HepG2 (cell line): ENCODE results near the gene ZNF547. TPM values are rescaled to one million over a fixed set of nuclear protein-coding genes. Genes with fewer than 3 reads are reported as not detected.

Experiments
- ETV5 ChIP-seq: IDR thresholded peaks from 2 replicates; pipeline ENCODE4 v1.6.1; 2018; ENCODE audit warnings: missing biosample characterization, missing genetic modification reagents, inconsistent platforms, borderline replicate concordance
- HDAC1 ChIP-seq: sonication (generic); formaldehyde crosslinking; IDR thresholded peaks from 2 replicates; pipeline ENCODE4 v1.5.1; 2020; ENCODE audit warnings: mild to moderate bottlenecking, missing genetic modification reagents
- HNF1B ChIP-seq: sonication (generic); formaldehyde crosslinking; IDR thresholded peaks from 2 replicates; pipeline ENCODE4 v1.5.1; 2020; ENCODE audit warnings: mild to moderate bottlenecking, moderate library complexity, missing genetic modification reagents
- HOXA9 ChIP-seq: sonication (generic); formaldehyde crosslinking; IDR thresholded peaks from 2 replicates; pipeline ENCODE4 v1.8.1; 2022; ENCODE audit warnings: missing genetic modification reagents, mild to moderate bottlenecking, moderate library complexity, borderline replicate concordance
- IRF2 ChIP-seq: IDR thresholded peaks from 2 replicates; pipeline ENCODE4 v1.6.1; 2018; ENCODE audit warnings: missing genetic modification reagents, missing compliant biosample characterization
- ISL2 ChIP-seq: sonication (generic); formaldehyde crosslinking; IDR thresholded peaks from 2 replicates; pipeline ENCODE4 v1.5.0; 2020; ENCODE audit warnings: missing genetic modification reagents
- JARID2 ChIP-seq: sonication (generic); formaldehyde crosslinking; IDR thresholded peaks from 2 replicates; pipeline ENCODE4 v1.8.1; 2023; ENCODE audit warnings: missing genetic modification reagents, inconsistent platforms; ENCODE audit not compliant: insufficient replicate concordance
- RFXAP ChIP-seq: sonication (generic); formaldehyde crosslinking; IDR thresholded peaks from 2 replicates; pipeline ENCODE4 v1.4.0; 2020; ENCODE audit warnings: missing genetic modification reagents, borderline replicate concordance
- SSRP1 ChIP-seq: IDR thresholded peaks from 2 replicates; pipeline ENCODE4 v1.6.1; 2016; ENCODE audit warnings: control low read depth
- TFE3 ChIP-seq: IDR thresholded peaks from 2 replicates; pipeline ENCODE4 v1.6.1; 2016
- XBP1 ChIP-seq: sonication (generic); formaldehyde crosslinking; IDR thresholded peaks from 2 replicates; pipeline ENCODE4 v1.5.0; 2020; ENCODE audit warnings: missing genetic modification reagents
- ZBTB8A ChIP-seq: sonication (generic); formaldehyde crosslinking; IDR thresholded peaks from 2 replicates; pipeline ENCODE4 v1.4.0; 2020; ENCODE audit warnings: mild to moderate bottlenecking, low read depth, missing genetic modification reagents, borderline replicate concordance
- ZFP37 ChIP-seq: sonication (generic); formaldehyde crosslinking; IDR thresholded peaks from 2 replicates; pipeline ENCODE4 v1.4.0; 2020; ENCODE audit warnings: missing genetic modification reagents, borderline replicate concordance
- ZHX2 ChIP-seq, 2 experiments: sonication (generic) in 1 of 2; formaldehyde crosslinking in 1 of 2; IDR thresholded peaks; 2 replicates each; pipeline versions ENCODE4 v1.6.1 to v1.9.0; 2014 to 2022; ENCODE audit warnings: antibody characterized with exemption in 1 of 2, borderline replicate concordance in 1 of 2, inconsistent platforms in 1 of 2, low read depth in 1 of 2, missing genetic modification reagents in 1 of 2
- ZMYM4 ChIP-seq: sonication (generic); formaldehyde crosslinking; IDR thresholded peaks from 2 replicates; pipeline ENCODE4 v1.8.1; 2023; ENCODE audit warnings: mild to moderate bottlenecking, missing genetic modification reagents
- ZNF3 ChIP-seq: IDR thresholded peaks from 2 replicates; pipeline ENCODE4 v1.7.0; 2017; ENCODE audit warnings: inconsistent platforms
- ZNF44 ChIP-seq: sonication (generic); formaldehyde crosslinking; IDR thresholded peaks from 2 replicates; pipeline ENCODE4 v1.5.1; 2020; ENCODE audit warnings: mild to moderate bottlenecking, missing genetic modification reagents
- polyA plus RNA-seq, 8 experiments: library from polyadenylated mRNA; depleted of rRNA in 3 of 8; stranded (reverse) in 7 of 8; unstranded in 1 of 8; fragments of >200 nt; fragmentation: Illumina TruSeq in 4 of 8; extraction: Trizol in 4 of 8; gene quantifications; 2 replicates each; pipeline versions ENCODE4 v1.2.1 to v1.2.3, GENCODE V29; 2011 to 2016; ENCODE audit warnings: low read depth in 4 of 8, missing spikeins in 1 of 8, mixed read lengths in 1 of 8; ENCODE audit not compliant: insufficient read depth in 1 of 8
- total RNA-seq, 5 experiments: library from RNA; depleted of rRNA; stranded (reverse); fragments of >200 nt; fragmentation: Illumina TruSeq; extraction: Trizol; gene quantifications; 2 replicates each; pipeline ENCODE4 v1.2.3, GENCODE V29; 2016; ENCODE audit warnings: low read depth in 1 of 5
- TF ChIP-seq, protein P1 (sequence below): sonication (generic); formaldehyde crosslinking; conservative IDR thresholded peaks from 2 replicates; pipeline ENCODE4 v1.8.0; 2022; ENCODE audit warnings: mild to moderate bottlenecking, moderate library complexity, missing genetic modification reagents

Gene ZNF547
- total and polyA plus RNA-seq, 2 of the 13 experiments (the other 11 are each of a cell fraction or from before 2014, with no cell fraction given): 2.0 to 2.6 TPM

DNA sequence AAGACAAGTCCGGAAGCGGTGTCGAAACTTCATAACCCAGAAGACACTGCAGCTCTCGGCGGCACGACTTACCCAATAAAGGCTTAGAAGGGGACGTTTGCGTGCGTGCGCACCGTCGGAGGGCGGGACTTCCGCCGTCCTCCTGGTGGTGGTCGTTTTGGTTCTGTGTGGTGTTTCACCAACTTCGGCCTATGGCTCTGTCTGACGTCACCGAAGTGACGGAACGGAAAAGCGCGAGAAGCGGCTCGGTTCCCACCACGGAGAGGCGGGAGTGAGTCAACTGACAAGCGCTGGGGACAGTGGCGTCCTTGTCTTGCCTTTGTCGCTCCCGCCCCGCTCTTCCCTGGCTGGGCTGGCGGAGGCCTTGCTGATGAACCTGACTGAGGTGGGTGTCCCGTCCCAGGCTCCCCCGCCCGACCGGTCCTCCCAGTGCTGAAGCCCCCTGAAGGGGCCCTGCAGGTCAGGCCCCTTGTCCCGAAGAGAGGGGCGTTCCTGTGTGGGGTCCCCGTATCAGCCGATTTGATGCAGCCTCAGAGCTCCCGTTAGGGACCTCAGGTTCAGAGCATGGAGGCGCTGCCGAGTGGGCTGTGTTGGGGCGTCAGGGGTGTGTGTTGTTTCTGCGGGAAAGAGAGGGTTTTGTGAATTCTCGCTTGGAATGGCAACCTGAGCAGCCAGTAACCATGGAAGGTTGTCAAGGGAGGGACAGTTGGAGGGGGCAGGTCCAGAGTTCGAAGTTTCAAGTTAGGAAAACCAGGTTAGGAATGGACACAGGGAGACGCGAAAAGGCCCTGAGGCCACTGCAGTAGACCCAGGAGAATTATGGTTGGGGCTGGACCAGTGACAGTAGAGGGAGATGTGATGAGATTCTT is 26.6 kb downstream of the ZNF547 start, which contains the start of gene ZNF548 (continued):
- TF ChIP-seq HNF1B (CRISPR knock-in tag) (peak; percentile 75), HOXA9 (no peak), SSRP1 (CRISPR knock-in tag) (no peak), HDAC1 (CRISPR knock-in tag) (peak; percentile 63), TFE3 (CRISPR knock-in tag) (no peak), JARID2 (no peak), ZHX2 (IDR thresholded peaks at IDR 0.05; ENCODE audit: low read depth) (peak; percentile 97), ZHX2 (CRISPR knock-in tag; IDR thresholded peaks at IDR 0.05; ENCODE audit: borderline replicate concordance) (no peak), ISL2 (no peak; the same call in 1 of the 2 replicates), IRF2 (CRISPR knock-in tag) (peak; percentile 99), ZFP37 (CRISPR knock-in tag) (no peak), ZBTB8A (CRISPR knock-in tag) (no peak), ZNF3 (CRISPR knock-in tag) (no peak; the same call in 1 of the 2 replicates), XBP1 (CRISPR knock-in tag) (no peak), ZMYM4 (CRISPR knock-in tag) (peak; percentile 87), ETV5 (CRISPR knock-in tag) (peak; percentile 89), ZNF44 (CRISPR knock-in tag) (no peak), RFXAP (CRISPR knock-in tag) (peak; percentile 68; the same call in 1 of the 2 replicates)
- TF ChIP-seq, protein P1, sequence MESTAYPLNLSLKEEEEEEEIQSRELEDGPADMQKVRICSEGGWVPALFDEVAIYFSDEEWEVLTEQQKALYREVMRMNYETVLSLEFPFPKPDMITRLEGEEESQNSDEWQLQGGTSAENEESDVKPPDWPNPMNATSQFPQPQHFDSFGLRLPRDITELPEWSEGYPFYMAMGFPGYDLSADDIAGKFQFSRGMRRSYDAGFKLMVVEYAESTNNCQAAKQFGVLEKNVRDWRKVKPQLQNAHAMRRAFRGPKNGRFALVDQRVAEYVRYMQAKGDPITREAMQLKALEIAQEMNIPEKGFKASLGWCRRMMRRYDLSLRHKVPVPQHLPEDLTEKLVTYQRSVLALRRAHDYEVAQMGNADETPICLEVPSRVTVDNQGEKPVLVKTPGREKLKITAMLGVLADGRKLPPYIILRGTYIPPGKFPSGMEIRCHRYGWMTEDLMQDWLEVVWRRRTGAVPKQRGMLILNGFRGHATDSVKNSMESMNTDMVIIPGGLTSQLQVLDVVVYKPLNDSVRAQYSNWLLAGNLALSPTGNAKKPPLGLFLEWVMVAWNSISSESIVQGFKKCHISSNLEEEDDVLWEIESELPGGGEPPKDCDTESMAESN (CRISPR knock-in tag): no peak; the same call in 1 of the 2 replicates
